Raji (cell line): ENCODE results near the gene ECPAS.

Source experiments
- POLR2A ChIP-seq: IDR thresholded peaks from 2 replicates; pipeline ENCODE4 v1.6.1; 2011; ENCODE audit warnings: low read depth, low read length, control low read depth; ENCODE audit not compliant: insufficient read depth

Gene ECPAS

GRCh38 chr9:111320631-111321030, 163.6 kb downstream of the ECPAS start:
- TF ChIP-seq POLR2A = no peak

- no peak for TF ChIP-seq POLR2A
Observed at GRCh38 chr9:111316796-111317195, 167.4 kb downstream of the ECPAS start.
